ENCODE measurements around the gene POPDC3.

DNA sequence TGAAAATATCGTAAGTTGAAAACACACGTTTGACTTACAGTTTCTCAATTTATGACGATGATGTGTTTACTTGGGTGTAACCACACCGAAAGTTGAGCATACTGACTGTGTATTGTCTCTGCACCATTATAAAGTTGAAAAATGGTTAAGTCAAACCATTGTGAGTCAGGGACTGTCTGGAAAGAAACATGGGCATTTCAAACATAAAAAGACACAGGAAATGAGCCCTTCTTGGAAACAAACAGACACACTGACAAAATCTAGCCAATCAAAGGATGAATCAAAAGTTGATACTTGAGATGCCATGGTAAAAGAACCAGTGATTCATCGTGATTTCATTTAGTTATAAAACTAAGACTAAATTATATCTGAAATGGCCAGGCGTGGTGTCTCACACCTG lies 5.3 kb downstream of the POPDC3 start:
- no peak for TF ChIP-seq POLR2A (IDR thresholded peaks at IDR 0.05; ENCODE audit: low read length)
- TF ChIP-seq GATA1 (IDR thresholded peaks at IDR 0.05; ENCODE audit: low read depth, low read length), result no peak

Measured in erythroblast (primary cell).